Coronary artery (tissue), 2 donors: Measurements from ENCODE around the gene CBLB.

Experiments
- DNase-seq: peaks from one replicate; pipeline ENCODE4 v3.0.0-alpha.2; 2017; ENCODE audit warnings: low spot score
- H3K27ac ChIP-seq, 2 donors: fragments of 200-600 bp; sonication (generic); one replicate each; pipeline ENCODE4 v1.5.1; 2016 to 2019
- H3K4me3 ChIP-seq: fragments of 200-600 bp; sonication (generic); 2 replicates; pipeline ENCODE4 v1.5.1; 2016; ENCODE audit warnings: mild to moderate bottlenecking, moderate library complexity
- CTCF ChIP-seq: fragments of 200-600 bp; sonication (generic); IDR thresholded peaks from one replicate; pipeline ENCODE4 v1.5.1; 2019; ENCODE audit warnings: antibody characterized with exemption

CBLB gene

DNA sequence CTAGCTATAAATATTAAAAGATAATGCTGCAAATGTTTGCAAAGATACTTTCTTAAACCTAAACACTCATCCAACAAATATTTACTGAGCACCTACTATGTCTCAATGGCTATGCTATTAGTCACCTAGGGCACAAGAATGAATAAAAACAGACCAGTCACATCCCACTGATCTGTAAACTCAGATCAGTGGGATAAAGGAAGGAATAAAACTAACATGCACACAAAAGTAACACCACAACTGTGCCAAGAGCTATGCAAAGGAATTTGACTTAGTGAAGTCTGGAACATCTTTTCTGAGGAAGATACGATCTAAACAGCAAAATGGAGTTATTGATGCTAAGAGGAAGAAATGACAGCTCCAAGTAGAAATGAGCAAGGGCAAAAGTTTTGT, 56.6 kb downstream of the CBLB start:
- H3K4me3 ChIP-seq = no peak overlapping the region
- no peak for DNase-seq
- no peak overlapping the region for H3K27ac ChIP-seq
- no peak for TF ChIP-seq CTCF

DNA sequence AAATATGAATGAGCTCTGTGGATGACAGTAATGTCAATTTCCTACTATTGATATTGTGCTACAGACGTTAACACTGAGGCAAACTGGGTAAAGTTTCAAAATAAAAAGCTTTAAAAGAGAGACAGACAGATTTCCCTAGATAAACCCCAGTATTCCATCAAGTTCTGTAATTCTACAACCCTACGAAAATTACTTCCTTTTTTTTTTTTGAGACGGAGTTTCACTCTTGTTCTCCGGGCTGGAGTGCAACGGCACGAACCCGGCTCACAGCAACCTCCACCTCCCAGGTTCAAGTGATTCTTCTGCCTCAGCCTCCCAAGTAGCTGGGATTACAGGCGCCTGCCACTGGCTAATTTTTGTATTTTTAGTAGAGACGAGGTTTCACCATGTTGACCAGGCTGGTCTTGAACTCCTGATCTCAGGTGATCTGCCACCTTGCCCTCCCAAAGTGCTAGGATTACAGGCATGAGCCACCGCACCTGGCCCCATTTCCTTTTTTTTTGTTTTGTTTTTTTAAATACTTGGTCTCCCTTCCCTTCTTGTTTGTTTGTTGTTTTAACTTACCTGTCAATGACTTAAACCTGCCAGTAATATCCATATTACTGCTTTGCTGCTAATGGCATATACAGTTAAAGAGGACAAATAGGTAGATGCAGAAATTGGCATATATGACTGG, 57.2 kb downstream of the CBLB start:
- Histone ChIP-seq H3K4me3 (no peak overlapping the region), H3K27ac (no peak overlapping the region)
- TF ChIP-seq CTCF = no peak
- DNase-seq = no peak

- no peak overlapping the region for H3K4me3 ChIP-seq
- no peak for DNase-seq
- TF ChIP-seq CTCF = no peak
- no peak overlapping the region for H3K27ac ChIP-seq
These were observed 59.5 kb downstream of the CBLB start for GRCh38 chr3:105809208-105809888.

DNA sequence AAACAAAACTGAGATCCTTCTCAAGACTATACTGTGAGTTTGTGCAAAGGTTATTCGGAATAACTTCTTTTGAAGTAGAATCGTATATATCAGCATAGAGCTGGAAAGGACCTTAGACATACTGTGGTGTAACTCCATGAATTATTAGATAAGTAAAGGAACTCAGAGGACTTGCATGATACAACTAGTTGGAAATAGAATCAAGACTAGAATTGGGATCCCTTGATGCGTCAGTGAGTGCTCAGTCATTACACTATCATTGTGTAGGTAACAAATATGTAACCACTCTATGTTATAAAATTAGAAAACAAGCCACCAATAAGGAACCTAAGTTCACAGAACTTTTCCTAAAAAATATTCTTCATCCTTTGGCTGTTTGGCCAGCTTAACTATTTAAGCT, 61.1 kb downstream of the CBLB start:
- no peak overlapping the region for H3K27ac ChIP-seq
- DNase-seq = no peak
- no peak for TF ChIP-seq CTCF
- no peak overlapping the region for H3K4me3 ChIP-seq

GRCh38 chr3:105807146-105807545, 61.7 kb downstream of the CBLB start:
- H3K4me3 ChIP-seq = no peak overlapping the region
- no peak for TF ChIP-seq CTCF
- H3K27ac ChIP-seq = no peak overlapping the region
- DNase-seq = no peak

GRCh38 chr3:105806359-105806758, 62.5 kb downstream of the CBLB start:
- H3K4me3 ChIP-seq = no peak overlapping the region
- H3K27ac ChIP-seq = no peak overlapping the region
- no peak for TF ChIP-seq CTCF
- no peak for DNase-seq

- no peak overlapping the region for H3K4me3 ChIP-seq
- no peak for TF ChIP-seq CTCF
- H3K27ac ChIP-seq = no peak overlapping the region
- no peak for DNase-seq
These were observed 63.4 kb downstream of the CBLB start for GRCh38 chr3:105805404-105805803.
